Measurements from ENCODE around the gene PPP4C.

DNA sequence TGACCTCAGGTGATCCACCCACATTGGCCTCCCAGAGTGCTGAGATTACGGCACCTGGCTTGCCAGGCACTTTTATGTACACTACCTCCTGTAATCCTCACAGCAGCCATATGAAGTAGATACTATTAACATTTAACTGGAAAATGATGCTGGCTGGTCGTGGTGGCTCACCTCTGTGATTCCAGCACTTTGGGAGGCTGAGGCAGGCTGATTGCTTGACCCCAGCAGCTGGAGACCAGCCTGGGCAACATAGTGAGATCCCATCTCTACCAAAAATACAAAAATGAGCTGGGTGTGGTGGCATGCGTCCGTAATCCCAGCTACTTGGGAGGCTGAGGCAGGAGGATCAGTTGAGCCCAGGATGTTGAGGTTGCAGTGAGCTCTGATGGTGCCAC lies 49.2 kb downstream of the PPP4C start:
- TF ChIP-seq, protein P1, sequence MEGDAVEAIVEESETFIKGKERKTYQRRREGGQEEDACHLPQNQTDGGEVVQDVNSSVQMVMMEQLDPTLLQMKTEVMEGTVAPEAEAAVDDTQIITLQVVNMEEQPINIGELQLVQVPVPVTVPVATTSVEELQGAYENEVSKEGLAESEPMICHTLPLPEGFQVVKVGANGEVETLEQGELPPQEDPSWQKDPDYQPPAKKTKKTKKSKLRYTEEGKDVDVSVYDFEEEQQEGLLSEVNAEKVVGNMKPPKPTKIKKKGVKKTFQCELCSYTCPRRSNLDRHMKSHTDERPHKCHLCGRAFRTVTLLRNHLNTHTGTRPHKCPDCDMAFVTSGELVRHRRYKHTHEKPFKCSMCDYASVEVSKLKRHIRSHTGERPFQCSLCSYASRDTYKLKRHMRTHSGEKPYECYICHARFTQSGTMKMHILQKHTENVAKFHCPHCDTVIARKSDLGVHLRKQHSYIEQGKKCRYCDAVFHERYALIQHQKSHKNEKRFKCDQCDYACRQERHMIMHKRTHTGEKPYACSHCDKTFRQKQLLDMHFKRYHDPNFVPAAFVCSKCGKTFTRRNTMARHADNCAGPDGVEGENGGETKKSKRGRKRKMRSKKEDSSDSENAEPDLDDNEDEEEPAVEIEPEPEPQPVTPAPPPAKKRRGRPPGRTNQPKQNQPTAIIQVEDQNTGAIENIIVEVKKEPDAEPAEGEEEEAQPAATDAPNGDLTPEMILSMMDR (IDR thresholded peaks at IDR 0.05; ENCODE audit: control extremely low read depth in 1 of 3, insufficient read depth in 1 of 3, low read depth in 1 of 3, low read length in 3 of 3) = no peak
- TF ChIP-seq POU5F1 (IDR thresholded peaks at IDR 0.05; ENCODE audit: low read depth, low read length) (no peak), POLR2A (IDR thresholded peaks at IDR 0.05; ENCODE audit: control extremely low read depth in 1 of 2, low read depth in 2 of 2, low read length in 2 of 2) (no peak), POLR2AphosphoS5 (IDR thresholded peaks at IDR 0.05; ENCODE audit: low read depth, low read length) (no peak), BRCA1 (IDR thresholded peaks at IDR 0.05; ENCODE audit: low read depth, low read length) (no peak), SP4 (IDR thresholded peaks at IDR 0.05; ENCODE audit: low read length) (no peak), TBP (IDR thresholded peaks at IDR 0.05; ENCODE audit: low read depth, low read length) (no peak), NRF1 (IDR thresholded peaks at IDR 0.05; ENCODE audit: low read depth, low read length) (no peak), EGR1 (IDR thresholded peaks at IDR 0.05; ENCODE audit: borderline replicate concordance, low read depth, low read length) (no peak), TAF1 (IDR thresholded peaks at IDR 0.05; ENCODE audit: low read depth, low read length) (no peak), EP300 (IDR thresholded peaks at IDR 0.05; ENCODE audit: borderline replicate concordance in 1 of 2, low read depth in 2 of 2, low read length in 2 of 2) (no peak)
- TF ChIP-seq, protein P2, sequence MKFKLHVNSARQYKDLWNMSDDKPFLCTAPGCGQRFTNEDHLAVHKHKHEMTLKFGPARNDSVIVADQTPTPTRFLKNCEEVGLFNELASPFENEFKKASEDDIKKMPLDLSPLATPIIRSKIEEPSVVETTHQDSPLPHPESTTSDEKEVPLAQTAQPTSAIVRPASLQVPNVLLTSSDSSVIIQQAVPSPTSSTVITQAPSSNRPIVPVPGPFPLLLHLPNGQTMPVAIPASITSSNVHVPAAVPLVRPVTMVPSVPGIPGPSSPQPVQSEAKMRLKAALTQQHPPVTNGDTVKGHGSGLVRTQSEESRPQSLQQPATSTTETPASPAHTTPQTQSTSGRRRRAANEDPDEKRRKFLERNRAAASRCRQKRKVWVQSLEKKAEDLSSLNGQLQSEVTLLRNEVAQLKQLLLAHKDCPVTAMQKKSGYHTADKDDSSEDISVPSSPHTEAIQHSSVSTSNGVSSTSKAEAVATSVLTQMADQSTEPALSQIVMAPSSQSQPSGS (IDR thresholded peaks at IDR 0.05; ENCODE audit: low read length) = no peak
- TF ChIP-seq, protein P3, sequence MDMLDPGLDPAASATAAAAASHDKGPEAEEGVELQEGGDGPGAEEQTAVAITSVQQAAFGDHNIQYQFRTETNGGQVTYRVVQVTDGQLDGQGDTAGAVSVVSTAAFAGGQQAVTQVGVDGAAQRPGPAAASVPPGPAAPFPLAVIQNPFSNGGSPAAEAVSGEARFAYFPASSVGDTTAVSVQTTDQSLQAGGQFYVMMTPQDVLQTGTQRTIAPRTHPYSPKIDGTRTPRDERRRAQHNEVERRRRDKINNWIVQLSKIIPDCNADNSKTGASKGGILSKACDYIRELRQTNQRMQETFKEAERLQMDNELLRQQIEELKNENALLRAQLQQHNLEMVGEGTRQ (IDR thresholded peaks at IDR 0.05; ENCODE audit: low read length) = no peak
